T-helper 1 cell treated with Interleukin-12 subunit alpha and Interleukin-12 subunit beta and Interleukin-4 antibody, amounts not matched to agents 30 μg/mL and 1 μg/mL, for 36 hours (primary cell): Measurements from ENCODE around the gene CLIC3.

Experiments used
- H3K27ac Mint-ChIP-seq: one replicate; pipeline ENCODE4 v1.8.0; 2021; ENCODE audit warnings: mild to moderate bottlenecking, mixed read lengths
- H3K27me3 Mint-ChIP-seq: one replicate; pipeline ENCODE4 v1.8.0; 2021; ENCODE audit warnings: low read depth, mixed read lengths
- H3K36me3 Mint-ChIP-seq: one replicate; pipeline ENCODE4 v1.8.0; 2021; ENCODE audit warnings: low read depth, mixed read lengths
- H3K4me1 Mint-ChIP-seq: one replicate; pipeline ENCODE4 v1.8.0; 2021; ENCODE audit warnings: low read depth, mixed read lengths
- H3K4me3 Mint-ChIP-seq: one replicate; pipeline ENCODE4 v1.8.0; 2021; ENCODE audit warnings: mild to moderate bottlenecking, moderate library complexity, mixed read lengths
- H3K9me3 Mint-ChIP-seq: one replicate; pipeline ENCODE4 v1.8.0; 2021; ENCODE audit warnings: mixed read lengths

The CLIC3 gene

GRCh38 chr9:137015540-137015930, 19.2 kb upstream of the CLIC3 start:
- H3K9me3 Mint-ChIP-seq = no peaks in the 10 kb centered on the region
- H3K4me1 Mint-ChIP-seq = no peaks in the 10 kb centered on the region
- H3K36me3 Mint-ChIP-seq = peaks cover 3% of the 10 kb centered on the region
- no peak overlapping the region for H3K27ac Mint-ChIP-seq
- H3K27me3 Mint-ChIP-seq = no peaks in the 10 kb centered on the region
- no peak overlapping the region for H3K4me3 Mint-ChIP-seq

GRCh38 chr9:137014776-137015539, 18.6 kb upstream of the CLIC3 start:
- Mint-ChIP-seq H3K27ac (no peak overlapping the region), H3K9me3 (no peaks in the 10 kb centered on the region), H3K36me3 (peaks cover 3% of the 10 kb centered on the region), H3K4me1 (no peaks in the 10 kb centered on the region), H3K4me3 (no peak overlapping the region), H3K27me3 (no peaks in the 10 kb centered on the region)

- no peak overlapping the region for H3K4me3 Mint-ChIP-seq
- H3K27me3 Mint-ChIP-seq = no peaks in the 10 kb centered on the region
- no peaks in the 10 kb centered on the region for H3K4me1 Mint-ChIP-seq
- no peak overlapping the region for H3K27ac Mint-ChIP-seq
- no peaks in the 10 kb centered on the region for H3K9me3 Mint-ChIP-seq
- H3K36me3 Mint-ChIP-seq = peaks cover 3% of the 10 kb centered on the region
These were observed 17.8 kb upstream of the CLIC3 start for GRCh38 chr9:137014166-137014565.

DNA sequence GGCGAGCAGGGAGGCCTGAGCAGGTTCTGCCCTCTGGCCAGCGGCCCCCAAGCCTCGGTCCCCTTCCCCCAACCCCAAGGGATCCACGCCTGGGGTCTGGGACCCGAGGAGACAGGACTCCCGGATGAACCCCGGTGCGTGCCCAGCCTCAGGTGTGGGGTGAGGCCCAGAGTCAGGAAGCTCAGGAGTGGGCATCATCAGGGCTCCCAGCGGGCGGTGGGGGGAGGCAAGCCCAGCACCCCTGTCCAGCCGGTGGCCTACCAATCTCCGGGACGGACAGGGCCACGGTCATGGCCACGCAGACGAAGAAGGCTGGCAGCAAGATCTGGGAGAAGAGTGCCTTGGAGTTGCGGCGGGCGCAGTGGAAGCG, 17.2 kb upstream of the CLIC3 start:
- Mint-ChIP-seq H3K27ac (no peak overlapping the region), H3K27me3 (no peaks in the 10 kb centered on the region), H3K9me3 (no peaks in the 10 kb centered on the region), H3K4me1 (no peaks in the 10 kb centered on the region), H3K4me3 (no peak overlapping the region), H3K36me3 (peaks cover 3% of the 10 kb centered on the region)

- H3K4me1 Mint-ChIP-seq = no peaks in the 10 kb centered on the region
These were observed 16.6 kb upstream of the CLIC3 start for GRCh38 chr9:137012694-137013570.

DNA sequence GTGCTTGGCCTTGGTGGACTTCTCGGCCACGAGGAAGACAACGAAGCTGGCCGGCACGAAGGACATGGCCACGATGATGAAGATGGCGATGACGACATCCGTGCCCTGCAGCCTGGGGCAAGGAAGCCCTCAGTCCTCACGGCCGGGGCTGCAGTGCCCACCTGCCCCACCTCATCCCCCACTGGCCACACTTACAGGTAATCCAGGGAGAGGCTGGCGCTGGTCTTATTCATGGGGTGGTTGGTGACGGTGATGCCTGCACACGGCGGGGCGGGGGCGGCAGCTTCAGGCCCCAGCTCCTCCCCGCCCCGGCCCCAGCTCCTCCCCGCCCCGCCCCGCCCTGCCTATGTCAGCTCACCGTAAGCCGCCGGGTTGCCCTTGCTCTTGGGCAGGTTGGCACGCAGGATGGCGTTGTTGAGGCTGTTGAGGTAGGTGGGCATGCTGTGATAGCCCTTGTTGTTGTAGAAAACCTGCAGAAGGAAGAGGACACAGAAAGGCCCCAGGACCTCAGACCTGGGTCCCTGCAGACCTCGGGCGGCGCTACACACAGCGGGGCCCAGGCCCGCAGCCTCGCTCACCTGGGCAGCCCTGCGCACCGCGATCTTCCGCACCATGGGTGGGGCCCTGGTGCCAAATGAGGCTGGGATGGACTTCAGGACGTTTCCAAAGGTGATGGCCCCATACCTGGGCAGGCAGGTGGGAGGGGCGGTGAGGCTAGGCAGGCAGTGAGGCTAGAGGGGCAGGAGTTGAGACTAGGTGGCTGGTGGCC, 15.7 kb upstream of the CLIC3 start:
- no peaks in the 10 kb centered on the region for H3K9me3 Mint-ChIP-seq
- H3K4me3 Mint-ChIP-seq = no peak overlapping the region
- H3K27ac Mint-ChIP-seq = no peak overlapping the region
- H3K4me1 Mint-ChIP-seq = no peaks in the 10 kb centered on the region
- H3K36me3 Mint-ChIP-seq = peaks cover 3% of the 10 kb centered on the region
- no peaks in the 10 kb centered on the region for H3K27me3 Mint-ChIP-seq

More at GRCh38 chr9:137012694-137013570, 16.6 kb upstream of the CLIC3 start:
- H3K9me3 Mint-ChIP-seq = no peaks in the 10 kb centered on the region
- no peak overlapping the region for H3K4me3 Mint-ChIP-seq
- H3K27ac Mint-ChIP-seq = no peak overlapping the region
- H3K27me3 Mint-ChIP-seq = no peaks in the 10 kb centered on the region
- peaks cover 3% of the 10 kb centered on the region for H3K36me3 Mint-ChIP-seq

GRCh38 chr9:137011156-137011555, 14.8 kb upstream of the CLIC3 start:
- Mint-ChIP-seq H3K4me1 (no peaks in the 10 kb centered on the region), H3K27ac (no peak overlapping the region), H3K4me3 (no peak overlapping the region), H3K9me3 (no peaks in the 10 kb centered on the region), H3K27me3 (no peaks in the 10 kb centered on the region), H3K36me3 (no peaks in the 10 kb centered on the region)

- no peaks in the 10 kb centered on the region for H3K9me3 Mint-ChIP-seq
- H3K27ac Mint-ChIP-seq = no peak overlapping the region
- no peaks in the 10 kb centered on the region for H3K36me3 Mint-ChIP-seq
- no peaks in the 10 kb centered on the region for H3K4me1 Mint-ChIP-seq
- H3K4me3 Mint-ChIP-seq = no peak overlapping the region
- no peaks in the 10 kb centered on the region for H3K27me3 Mint-ChIP-seq
These were observed 13.8 kb upstream of the CLIC3 start for GRCh38 chr9:137009938-137010732.

- Mint-ChIP-seq H3K36me3 (no peaks in the 10 kb centered on the region), H3K4me3 (no peak overlapping the region)
These were observed 12.8 kb upstream of the CLIC3 start for GRCh38 chr9:137009217-137009616.

DNA sequence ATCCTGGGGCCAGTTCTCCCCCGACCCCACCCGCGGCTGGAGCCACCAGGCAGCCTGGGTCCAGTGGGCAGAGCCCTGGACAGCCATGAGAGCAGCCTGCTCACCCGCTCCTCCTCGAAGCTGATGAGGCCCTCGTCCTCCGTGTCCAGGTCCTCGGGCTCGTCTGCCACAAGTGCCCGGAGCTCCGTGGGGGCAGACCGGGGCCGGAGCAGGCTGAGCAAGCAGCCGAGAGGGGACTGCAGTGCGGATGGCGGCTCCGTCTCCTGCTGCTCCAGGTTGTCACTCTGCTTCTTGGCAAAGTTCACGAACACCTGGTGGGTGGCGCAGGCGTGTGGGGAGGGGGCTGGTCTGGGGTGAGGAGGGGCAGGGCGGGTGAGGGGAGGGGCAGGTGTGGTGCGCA, 11.9 kb upstream of the CLIC3 start:
- Mint-ChIP-seq H3K9me3 (no peaks in the 10 kb centered on the region), H3K4me1 (peaks cover 2% of the 10 kb centered on the region), H3K27ac (no peak overlapping the region), H3K36me3 (no peaks in the 10 kb centered on the region), H3K4me3 (no peak overlapping the region), H3K27me3 (no peaks in the 10 kb centered on the region)

More at GRCh38 chr9:137009217-137009616, 12.8 kb upstream of the CLIC3 start:
- Mint-ChIP-seq H3K27ac (no peak overlapping the region), H3K27me3 (no peaks in the 10 kb centered on the region), H3K9me3 (no peaks in the 10 kb centered on the region), H3K4me1 (peaks cover 2% of the 10 kb centered on the region)

- Mint-ChIP-seq H3K36me3 (no peaks in the 10 kb centered on the region), H3K4me3 (no peak overlapping the region), H3K27ac (no peak overlapping the region), H3K4me1 (peaks cover 2% of the 10 kb centered on the region), H3K9me3 (no peaks in the 10 kb centered on the region), H3K27me3 (no peaks in the 10 kb centered on the region)
These were observed 11.5 kb upstream of the CLIC3 start for GRCh38 chr9:137007816-137008270.

GRCh38 chr9:137007108-137007815, 10.9 kb upstream of the CLIC3 start:
- H3K27me3 Mint-ChIP-seq = no peaks in the 10 kb centered on the region
- no peaks in the 10 kb centered on the region for H3K9me3 Mint-ChIP-seq
- H3K4me3 Mint-ChIP-seq = no peak overlapping the region
- peaks cover 2% of the 10 kb centered on the region for H3K4me1 Mint-ChIP-seq
- H3K36me3 Mint-ChIP-seq = no peaks in the 10 kb centered on the region
- no peak overlapping the region for H3K27ac Mint-ChIP-seq

DNA sequence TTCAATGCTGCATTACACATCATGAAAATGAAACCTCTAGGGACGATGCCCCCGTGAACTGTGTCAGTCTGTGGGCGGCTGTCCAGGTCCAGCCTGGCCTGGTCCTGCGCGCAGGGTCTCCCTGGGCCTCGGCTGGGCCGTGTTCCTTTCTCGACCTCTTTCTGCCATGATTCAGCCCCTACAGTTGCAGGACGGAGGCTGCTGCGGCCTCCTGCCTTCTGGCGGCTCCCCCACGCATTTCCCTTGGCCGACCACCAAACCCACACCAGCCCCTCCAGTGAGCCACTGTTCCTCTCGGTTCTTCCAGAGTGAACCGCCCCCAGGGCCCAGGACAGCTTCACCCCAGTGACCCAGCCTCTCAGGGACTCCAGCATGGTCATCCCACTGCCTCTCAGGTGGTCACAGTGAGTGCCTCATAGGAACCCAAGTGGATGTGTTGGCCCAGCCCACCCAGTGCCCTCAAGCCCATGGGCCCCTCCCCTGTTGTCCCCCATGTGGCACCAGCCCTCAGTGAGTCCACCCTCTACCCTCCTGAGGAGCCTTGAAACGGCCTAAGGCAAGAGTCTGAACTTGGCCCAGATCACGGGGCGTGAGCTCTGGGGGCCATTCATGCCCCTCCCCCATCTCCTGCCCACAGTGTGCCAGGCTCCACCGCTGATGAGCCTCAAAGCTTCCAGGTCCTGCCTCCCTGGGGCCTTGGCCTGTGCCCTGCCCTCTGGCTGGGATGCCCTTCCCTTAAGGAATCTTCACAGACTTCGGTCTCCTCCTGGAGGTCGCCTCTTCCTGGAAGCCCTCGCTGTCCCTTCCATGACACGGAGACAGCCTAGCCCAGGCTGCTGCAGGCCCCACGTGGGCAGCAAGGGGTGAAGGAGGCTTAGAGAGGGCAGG, 10.0 kb upstream of the CLIC3 start:
- Mint-ChIP-seq H3K9me3 (no peaks in the 10 kb centered on the region), H3K27me3 (no peaks in the 10 kb centered on the region), H3K36me3 (no peaks in the 10 kb centered on the region), H3K4me3 (no peak overlapping the region), H3K4me1 (peaks cover 2% of the 10 kb centered on the region), H3K27ac (no peak overlapping the region)
